ENCODE data around the gene PDXK. TPM values are rescaled to one million over a fixed set of nuclear protein-coding genes. Genes with fewer than 3 reads are reported as not detected.

PDXK gene
- total and polyA plus RNA-seq, 2 experiments from 2014 or later: 103 to 192 TPM

DNA sequence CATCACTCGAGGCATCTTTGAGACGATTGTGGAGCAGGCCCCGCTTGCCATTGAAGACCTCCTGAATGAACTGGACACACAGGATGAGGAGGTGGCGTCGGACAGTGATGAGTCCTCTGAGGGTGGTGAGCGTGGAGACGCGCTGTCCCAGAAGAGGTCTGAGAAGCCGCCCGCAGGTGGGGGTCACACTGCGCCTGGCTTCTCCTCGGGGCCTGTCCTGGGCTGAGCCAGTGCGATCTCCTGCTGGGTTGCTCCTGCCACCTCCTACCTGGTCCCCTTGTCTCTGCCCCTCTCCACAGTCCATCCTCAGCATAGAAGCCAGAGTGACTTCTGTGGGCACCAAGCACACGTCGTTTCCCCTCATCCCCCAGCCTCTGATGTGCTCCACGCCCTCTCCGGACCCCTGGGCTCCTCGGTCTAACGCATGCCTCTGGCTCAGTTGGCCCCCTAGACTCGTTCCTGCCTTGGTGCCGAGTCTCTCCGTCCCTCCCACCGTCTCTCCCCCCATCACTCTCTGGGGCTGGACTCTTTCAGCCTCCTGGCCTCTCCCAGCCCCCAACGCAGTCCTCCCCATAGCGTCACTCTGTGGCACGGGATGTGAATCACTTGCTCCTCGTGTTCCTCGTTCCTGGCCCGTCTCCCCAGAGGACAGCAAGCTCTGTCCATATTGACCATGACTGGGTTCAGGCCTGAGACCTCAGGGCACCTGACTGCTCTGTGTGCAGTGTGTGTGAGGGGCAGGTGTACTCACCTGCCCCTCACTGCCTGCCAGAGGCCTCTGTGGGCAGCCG is 79.2 kb downstream of the PDXK start:
- Histone ChIP-seq H3K27me3 (no peaks in the 10 kb centered on the region), H3K4me2 (no peak overlapping the region), H3K36me3 (replicated peaks; ENCODE audit: insufficient read depth, low read depth) (no peaks in the 10 kb centered on the region), H4K20me1 (ENCODE audit: insufficient read depth, poor library complexity, severe bottlenecking) (no peaks in the 10 kb centered on the region), H3K9me2 (replicated peaks; ENCODE audit: insufficient read depth) (no peaks in the 10 kb centered on the region), H3K79me2 (no peaks in the 10 kb centered on the region), H3K27ac (no peak overlapping the region), H2AFZ (no peak overlapping the region), H3K4me1 (ENCODE audit: insufficient read depth) (no peaks in the 10 kb centered on the region), H3K4me3 (no peak overlapping the region), H3K9me3 (ENCODE audit: low read depth) (no peaks in the 10 kb centered on the region)
- TF ChIP-seq, protein P1, sequence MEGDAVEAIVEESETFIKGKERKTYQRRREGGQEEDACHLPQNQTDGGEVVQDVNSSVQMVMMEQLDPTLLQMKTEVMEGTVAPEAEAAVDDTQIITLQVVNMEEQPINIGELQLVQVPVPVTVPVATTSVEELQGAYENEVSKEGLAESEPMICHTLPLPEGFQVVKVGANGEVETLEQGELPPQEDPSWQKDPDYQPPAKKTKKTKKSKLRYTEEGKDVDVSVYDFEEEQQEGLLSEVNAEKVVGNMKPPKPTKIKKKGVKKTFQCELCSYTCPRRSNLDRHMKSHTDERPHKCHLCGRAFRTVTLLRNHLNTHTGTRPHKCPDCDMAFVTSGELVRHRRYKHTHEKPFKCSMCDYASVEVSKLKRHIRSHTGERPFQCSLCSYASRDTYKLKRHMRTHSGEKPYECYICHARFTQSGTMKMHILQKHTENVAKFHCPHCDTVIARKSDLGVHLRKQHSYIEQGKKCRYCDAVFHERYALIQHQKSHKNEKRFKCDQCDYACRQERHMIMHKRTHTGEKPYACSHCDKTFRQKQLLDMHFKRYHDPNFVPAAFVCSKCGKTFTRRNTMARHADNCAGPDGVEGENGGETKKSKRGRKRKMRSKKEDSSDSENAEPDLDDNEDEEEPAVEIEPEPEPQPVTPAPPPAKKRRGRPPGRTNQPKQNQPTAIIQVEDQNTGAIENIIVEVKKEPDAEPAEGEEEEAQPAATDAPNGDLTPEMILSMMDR (IDR thresholded peaks at IDR 0.05; ENCODE audit: poor library complexity): no peak
- TF ChIP-seq EZH2phosphoT487 (IDR thresholded peaks at IDR 0.05; ENCODE audit: low read depth, severe bottlenecking, unreplicated experiment): no peak
- TF ChIP-seq EZH2 (IDR thresholded peaks at IDR 0.05; ENCODE audit: borderline replicate concordance): no peak
- 96% methylated on average over 28 of the region's 30 CpGs for WGBS (ENCODE audit: low lambda C conversion rate, missing lambda C conversion rate)
- DNase-seq (ENCODE audit: low spot score): no peak

DNA sequence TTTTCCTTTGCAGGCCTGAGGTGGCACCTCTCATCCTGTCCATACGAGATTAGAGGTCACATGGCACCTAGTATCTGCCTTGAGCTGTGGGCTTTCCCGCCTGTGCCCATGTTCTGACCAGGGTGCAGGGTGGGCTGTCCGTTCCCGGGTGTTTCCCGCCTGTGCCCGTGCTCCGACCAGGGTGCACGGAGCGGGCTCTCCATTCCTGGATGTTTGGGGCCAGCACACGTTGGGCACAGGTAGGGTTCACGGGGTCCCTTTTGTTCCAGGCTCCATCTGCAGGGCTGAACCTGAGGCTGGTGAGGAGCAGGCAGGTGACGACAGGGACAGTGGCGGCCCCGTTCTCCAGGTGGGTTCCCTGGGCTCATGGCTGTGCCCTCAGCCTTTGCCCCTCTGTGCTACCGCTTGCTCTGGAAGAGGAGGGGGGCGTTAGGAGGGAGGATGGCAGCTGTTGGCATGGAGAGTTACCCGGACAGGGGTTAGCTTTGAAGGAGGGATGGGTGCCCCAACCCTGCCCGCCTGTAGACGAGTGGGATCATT is 80.4 kb downstream of the PDXK start:
- TF ChIP-seq, protein P1 (IDR thresholded peaks at IDR 0.05; ENCODE audit: poor library complexity): no peak
- TF ChIP-seq EZH2 (IDR thresholded peaks at IDR 0.05; ENCODE audit: borderline replicate concordance) (no peak), EZH2phosphoT487 (IDR thresholded peaks at IDR 0.05; ENCODE audit: low read depth, severe bottlenecking, unreplicated experiment) (no peak)
- no peak overlapping the region for H3K4me2 ChIP-seq
- no peaks in the 10 kb centered on the region for H3K9me2 ChIP-seq (replicated peaks; ENCODE audit: insufficient read depth)
- H4K20me1 ChIP-seq (ENCODE audit: insufficient read depth, poor library complexity, severe bottlenecking): no peaks in the 10 kb centered on the region
- H3K9me3 ChIP-seq (ENCODE audit: low read depth): no peaks in the 10 kb centered on the region
- DNase-seq (ENCODE audit: low spot score): no peak
- H3K4me3 ChIP-seq: no peak overlapping the region
- WGBS (ENCODE audit: low lambda C conversion rate, missing lambda C conversion rate): 95% methylated on average over 19 of the region's 19 CpGs
- H3K4me1 ChIP-seq (ENCODE audit: insufficient read depth): no peaks in the 10 kb centered on the region
- H3K27ac ChIP-seq: no peak overlapping the region
- no peaks in the 10 kb centered on the region for H3K36me3 ChIP-seq (replicated peaks; ENCODE audit: insufficient read depth, low read depth)
- H3K79me2 ChIP-seq: no peaks in the 10 kb centered on the region
- H2AFZ ChIP-seq: no peak overlapping the region
- no peaks in the 10 kb centered on the region for H3K27me3 ChIP-seq

DNA sequence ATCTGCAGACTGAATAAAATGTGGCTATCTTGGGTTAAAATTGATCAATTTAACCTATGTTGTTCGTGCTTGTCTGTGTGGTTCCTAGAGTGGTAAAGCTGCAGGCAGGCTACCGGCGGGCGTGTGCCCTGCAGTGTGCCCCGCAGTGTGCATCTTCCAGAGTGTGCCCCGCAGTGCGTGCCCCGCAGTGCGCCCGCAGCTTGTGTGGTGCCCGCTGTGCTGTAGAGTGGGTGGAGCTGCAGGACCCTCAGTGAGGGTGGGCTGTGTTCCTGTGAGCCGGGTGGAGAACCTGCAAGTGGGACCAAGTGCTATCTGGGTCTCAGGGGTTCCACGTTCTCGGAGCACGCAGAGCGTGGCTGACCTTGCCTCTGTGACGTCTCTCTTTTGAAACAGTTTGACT is 81.2 kb downstream of the PDXK start:
- no peaks in the 10 kb centered on the region for H3K36me3 ChIP-seq (replicated peaks; ENCODE audit: insufficient read depth, low read depth)
- no peaks in the 10 kb centered on the region for H3K27me3 ChIP-seq
- no peaks in the 10 kb centered on the region for H3K9me3 ChIP-seq (ENCODE audit: low read depth)
- H3K4me2 ChIP-seq: no peak overlapping the region
- WGBS (ENCODE audit: low lambda C conversion rate, missing lambda C conversion rate): 98% methylated on average over 17 of the region's 17 CpGs
- no peaks in the 10 kb centered on the region for H3K79me2 ChIP-seq
- no peak overlapping the region for H3K27ac ChIP-seq
- no peaks in the 10 kb centered on the region for H3K9me2 ChIP-seq (replicated peaks; ENCODE audit: insufficient read depth)
- no peak for DNase-seq (ENCODE audit: low spot score)
- H2AFZ ChIP-seq: no peak overlapping the region
- no peak for TF ChIP-seq EZH2 (IDR thresholded peaks at IDR 0.05; ENCODE audit: borderline replicate concordance)
- TF ChIP-seq, protein P1 (IDR thresholded peaks at IDR 0.05; ENCODE audit: poor library complexity): no peak
- no peak for TF ChIP-seq EZH2phosphoT487 (IDR thresholded peaks at IDR 0.05; ENCODE audit: low read depth, severe bottlenecking, unreplicated experiment)
- no peaks in the 10 kb centered on the region for H4K20me1 ChIP-seq (ENCODE audit: insufficient read depth, poor library complexity, severe bottlenecking)
- no peaks in the 10 kb centered on the region for H3K4me1 ChIP-seq (ENCODE audit: insufficient read depth)
- H3K4me3 ChIP-seq: no peak overlapping the region
